ENCODE results near the gene VIPAS39. TPM values are rescaled to one million over a fixed set of nuclear protein-coding genes. Genes with fewer than 3 reads are reported as not detected.

The VIPAS39 gene
- total and polyA plus RNA-seq, 4 donors = 5.6 to 13.9 (median 8.9) TPM

DNA sequence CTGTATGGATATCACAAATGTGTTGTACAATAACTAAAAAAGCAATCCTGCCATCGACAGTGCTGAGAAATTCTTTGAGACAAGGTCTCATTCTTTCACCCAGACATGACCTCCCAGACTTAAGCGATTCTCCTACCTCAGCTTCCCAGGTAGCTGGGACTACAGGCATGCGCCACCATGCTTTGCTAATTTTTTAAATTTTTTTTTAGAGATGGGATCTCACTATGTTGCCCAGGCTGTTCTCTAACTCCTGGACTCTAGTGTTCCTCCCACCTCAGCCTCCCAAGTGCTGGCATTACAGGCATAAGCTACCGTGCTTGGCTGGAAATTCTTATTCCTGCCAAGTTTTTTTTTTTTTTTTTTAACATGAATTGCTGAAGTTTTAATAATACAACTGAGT lies 17.5 kb downstream of the VIPAS39 start:
- Histone ChIP-seq H3K36me3 (ENCODE audit: control insufficient read depth in 4 of 4, insufficient read depth in 3 of 4, low read depth in 1 of 4, low read length in 3 of 4) (peaks cover 7 to 71% (median 60%) of the 10 kb centered on the region in 4 donors), H3K4me3 (ENCODE audit: low read depth in 1 of 3, low read length in 3 of 3) (no peak overlapping the region), H3K27ac (ENCODE audit: low read depth in 1 of 2, low read length in 2 of 2) (no peak overlapping the region), H3K4me1 (ENCODE audit: control insufficient read depth in 4 of 4, insufficient read depth in 4 of 4, low read length in 3 of 4) (no peaks in the 10 kb centered on the region), H3K9ac (ENCODE audit: low read depth in 1 of 2, low read length in 2 of 2) (no peak overlapping the region), H3K27me3 (ENCODE audit: control insufficient read depth in 4 of 4, insufficient read depth in 4 of 4, low read length in 3 of 4) (no peaks in the 10 kb centered on the region), H3K9me3 (ENCODE audit: control insufficient read depth in 4 of 4, low read length in 3 of 4) (no peaks in the 10 kb centered on the region)
- 98% methylated on average over 4 of the region's 4 CpGs for WGBS
- DNase-seq (ENCODE audit: low spot score) = no peak
- TF ChIP-seq, protein P1, sequence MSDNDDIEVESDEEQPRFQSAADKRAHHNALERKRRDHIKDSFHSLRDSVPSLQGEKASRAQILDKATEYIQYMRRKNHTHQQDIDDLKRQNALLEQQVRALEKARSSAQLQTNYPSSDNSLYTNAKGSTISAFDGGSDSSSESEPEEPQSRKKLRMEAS (IDR thresholded peaks at IDR 0.05) = no peak
- TF ChIP-seq JUND (IDR thresholded peaks at IDR 0.05) (no peak), FOXA1 (IDR thresholded peaks at IDR 0.05) (no peak), YY1 (IDR thresholded peaks at IDR 0.05) (no peak), HNF4G (IDR thresholded peaks at IDR 0.05) (no peak)
- TF ChIP-seq, protein P2, sequence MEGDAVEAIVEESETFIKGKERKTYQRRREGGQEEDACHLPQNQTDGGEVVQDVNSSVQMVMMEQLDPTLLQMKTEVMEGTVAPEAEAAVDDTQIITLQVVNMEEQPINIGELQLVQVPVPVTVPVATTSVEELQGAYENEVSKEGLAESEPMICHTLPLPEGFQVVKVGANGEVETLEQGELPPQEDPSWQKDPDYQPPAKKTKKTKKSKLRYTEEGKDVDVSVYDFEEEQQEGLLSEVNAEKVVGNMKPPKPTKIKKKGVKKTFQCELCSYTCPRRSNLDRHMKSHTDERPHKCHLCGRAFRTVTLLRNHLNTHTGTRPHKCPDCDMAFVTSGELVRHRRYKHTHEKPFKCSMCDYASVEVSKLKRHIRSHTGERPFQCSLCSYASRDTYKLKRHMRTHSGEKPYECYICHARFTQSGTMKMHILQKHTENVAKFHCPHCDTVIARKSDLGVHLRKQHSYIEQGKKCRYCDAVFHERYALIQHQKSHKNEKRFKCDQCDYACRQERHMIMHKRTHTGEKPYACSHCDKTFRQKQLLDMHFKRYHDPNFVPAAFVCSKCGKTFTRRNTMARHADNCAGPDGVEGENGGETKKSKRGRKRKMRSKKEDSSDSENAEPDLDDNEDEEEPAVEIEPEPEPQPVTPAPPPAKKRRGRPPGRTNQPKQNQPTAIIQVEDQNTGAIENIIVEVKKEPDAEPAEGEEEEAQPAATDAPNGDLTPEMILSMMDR (IDR thresholded peaks at IDR 0.05; ENCODE audit: low read depth, low read length, missing input control) = no peak
- TF ChIP-seq, protein P3, sequence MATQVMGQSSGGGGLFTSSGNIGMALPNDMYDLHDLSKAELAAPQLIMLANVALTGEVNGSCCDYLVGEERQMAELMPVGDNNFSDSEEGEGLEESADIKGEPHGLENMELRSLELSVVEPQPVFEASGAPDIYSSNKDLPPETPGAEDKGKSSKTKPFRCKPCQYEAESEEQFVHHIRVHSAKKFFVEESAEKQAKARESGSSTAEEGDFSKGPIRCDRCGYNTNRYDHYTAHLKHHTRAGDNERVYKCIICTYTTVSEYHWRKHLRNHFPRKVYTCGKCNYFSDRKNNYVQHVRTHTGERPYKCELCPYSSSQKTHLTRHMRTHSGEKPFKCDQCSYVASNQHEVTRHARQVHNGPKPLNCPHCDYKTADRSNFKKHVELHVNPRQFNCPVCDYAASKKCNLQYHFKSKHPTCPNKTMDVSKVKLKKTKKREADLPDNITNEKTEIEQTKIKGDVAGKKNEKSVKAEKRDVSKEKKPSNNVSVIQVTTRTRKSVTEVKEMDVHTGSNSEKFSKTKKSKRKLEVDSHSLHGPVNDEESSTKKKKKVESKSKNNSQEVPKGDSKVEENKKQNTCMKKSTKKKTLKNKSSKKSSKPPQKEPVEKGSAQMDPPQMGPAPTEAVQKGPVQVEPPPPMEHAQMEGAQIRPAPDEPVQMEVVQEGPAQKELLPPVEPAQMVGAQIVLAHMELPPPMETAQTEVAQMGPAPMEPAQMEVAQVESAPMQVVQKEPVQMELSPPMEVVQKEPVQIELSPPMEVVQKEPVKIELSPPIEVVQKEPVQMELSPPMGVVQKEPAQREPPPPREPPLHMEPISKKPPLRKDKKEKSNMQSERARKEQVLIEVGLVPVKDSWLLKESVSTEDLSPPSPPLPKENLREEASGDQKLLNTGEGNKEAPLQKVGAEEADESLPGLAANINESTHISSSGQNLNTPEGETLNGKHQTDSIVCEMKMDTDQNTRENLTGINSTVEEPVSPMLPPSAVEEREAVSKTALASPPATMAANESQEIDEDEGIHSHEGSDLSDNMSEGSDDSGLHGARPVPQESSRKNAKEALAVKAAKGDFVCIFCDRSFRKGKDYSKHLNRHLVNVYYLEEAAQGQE (IDR thresholded peaks at IDR 0.05) = no peak

GRCh38 chr14:77438596-77438995 lies 18.8 kb downstream of the VIPAS39 start:
- H3K4me3 ChIP-seq (ENCODE audit: low read depth in 1 of 3, low read length in 3 of 3) = no peak overlapping the region
- no peak overlapping the region for H3K9ac ChIP-seq (ENCODE audit: low read depth in 1 of 2, low read length in 2 of 2)
- no peak for TF ChIP-seq SP1 (IDR thresholded peaks at IDR 0.05)
- no peak for TF ChIP-seq YY1 (IDR thresholded peaks at IDR 0.05)
- no peak for TF ChIP-seq RXRA (IDR thresholded peaks at IDR 0.05)
- TF ChIP-seq FOXA1 (IDR thresholded peaks at IDR 0.05) = no peak
- TF ChIP-seq ZBTB33 (IDR thresholded peaks at IDR 0.05) = no peak
- no peak for TF ChIP-seq EGR1 (IDR thresholded peaks at IDR 0.05; ENCODE audit: low read depth in 2 of 2)
- no peak for TF ChIP-seq NR2F2 (IDR thresholded peaks at IDR 0.05)
- TF ChIP-seq FOXA2 (IDR thresholded peaks at IDR 0.05) = no peak
- no peaks in the 10 kb centered on the region for H3K4me1 ChIP-seq (ENCODE audit: control insufficient read depth in 4 of 4, insufficient read depth in 4 of 4, low read length in 3 of 4)
- H3K9me3 ChIP-seq (ENCODE audit: control insufficient read depth in 4 of 4, low read length in 3 of 4) = no peaks in the 10 kb centered on the region
- no peaks in the 10 kb centered on the region for H3K27me3 ChIP-seq (ENCODE audit: control insufficient read depth in 4 of 4, insufficient read depth in 4 of 4, low read length in 3 of 4)
- 99% methylated on average over 1 of the region's 1 CpG for WGBS
- H3K27ac ChIP-seq (ENCODE audit: low read depth in 1 of 2, low read length in 2 of 2) = no peak overlapping the region
- peaks cover 7 to 75% (median 63%) of the 10 kb centered on the region in 4 donors for H3K36me3 ChIP-seq (ENCODE audit: control insufficient read depth in 4 of 4, insufficient read depth in 3 of 4, low read depth in 1 of 4, low read length in 3 of 4)
- no peak for DNase-seq (ENCODE audit: low spot score)
